Activated CD8-positive, alpha-beta memory T cell treated with anti-CD3 and anti-CD28 coated beads for 48 hours (primary cell): ENCODE data around the gene TMEM186.
"Not testable (repeated sequence)": the region's sequence is repeated elsewhere in the genome, so short reads cannot be mapped to it uniquely, and the experiment has no call there.

Experiments used
- DNase-seq, 3 experiments: peaks; one replicate each; pipeline ENCODE4 v3.0.0-alpha.2; 2020; ENCODE audit warnings: low read depth in 2 of 3, low spot score in 2 of 3

The TMEM186 gene

GRCh38 chr16:8774208-8774607 lies 23.2 kb downstream of the TMEM186 start:
- no peak for DNase-seq

DNA sequence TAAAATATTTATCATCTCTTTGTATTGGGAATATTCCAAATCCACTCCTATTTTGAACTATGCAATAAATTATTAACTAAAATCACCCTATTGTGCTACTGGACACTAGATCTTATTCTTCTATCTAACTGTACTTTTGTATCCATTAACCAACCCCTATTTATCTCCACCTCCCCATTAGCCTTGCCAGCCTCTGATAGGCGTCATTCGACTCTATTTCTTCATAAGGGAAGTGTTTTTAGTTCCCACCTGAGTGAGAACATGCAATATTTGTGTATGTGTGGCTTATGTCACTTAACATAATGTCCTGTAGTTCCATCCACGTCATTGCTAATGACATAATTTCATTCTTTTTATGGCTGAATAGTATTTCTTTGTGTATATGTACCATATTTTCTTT lies 23.9 kb downstream of the TMEM186 start:
- DNase-seq = no peak

GRCh38 chr16:8768692-8769091 lies 28.7 kb downstream of the TMEM186 start:
- DNase-seq = no peak

DNA sequence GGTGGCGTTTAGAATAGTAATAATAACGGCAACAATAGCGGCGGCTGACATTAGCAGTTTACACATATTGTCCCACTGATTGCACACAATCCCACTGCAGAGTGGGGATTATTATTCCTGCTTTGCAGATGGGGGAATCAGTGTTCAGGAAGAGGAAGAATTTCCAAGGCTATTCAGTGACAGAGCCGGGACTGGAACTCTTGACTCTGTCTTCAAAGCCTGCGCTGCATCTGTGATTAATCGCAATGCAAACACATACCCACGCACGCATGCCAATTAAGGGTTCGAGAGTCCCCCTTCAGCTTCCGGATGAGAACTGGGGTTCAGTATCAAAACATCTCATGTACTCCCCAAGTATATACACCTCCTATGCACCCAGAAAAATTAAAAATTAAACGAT lies 29.2 kb downstream of the TMEM186 start:
- DNase-seq = no peak

GRCh38 chr16:8767176-8767575 lies 30.3 kb downstream of the TMEM186 start:
- DNase-seq = no peak

DNA sequence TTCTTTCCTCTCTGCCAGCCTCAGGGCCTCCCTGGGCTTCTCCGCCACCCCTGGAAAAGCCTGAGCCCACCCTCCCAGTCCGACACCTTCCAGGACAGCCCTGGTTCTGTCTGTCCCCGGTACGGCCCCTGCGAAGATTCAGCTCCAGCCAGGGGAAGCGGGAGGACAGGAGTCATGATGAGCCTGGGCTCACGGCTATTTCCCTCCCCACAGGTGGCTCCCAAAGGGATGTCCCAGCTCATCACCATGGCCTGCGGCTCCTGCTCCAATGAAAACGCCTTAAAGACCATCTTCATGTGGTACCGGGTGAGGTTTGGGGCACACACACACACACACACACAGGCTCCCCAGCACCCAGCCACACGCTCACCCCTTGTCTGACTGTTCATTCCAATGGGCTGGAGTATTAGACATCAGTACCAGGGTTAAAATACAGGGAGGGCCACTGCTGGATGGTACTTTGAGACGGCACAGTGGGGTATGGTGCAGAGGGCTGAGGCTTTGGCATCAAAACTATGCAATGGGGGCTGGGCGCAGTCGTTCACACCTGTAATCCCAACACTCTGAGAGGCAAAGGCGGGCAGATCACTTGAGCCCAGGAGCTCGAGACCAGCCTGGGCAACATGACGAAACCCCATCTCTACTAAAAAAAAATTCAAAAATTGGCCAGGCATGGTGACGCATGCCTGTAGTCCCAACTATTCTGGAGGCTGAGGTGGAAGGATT lies 32.8 kb downstream of the TMEM186 start:
- DNase-seq = no peak

- DNase-seq = no peak
Measured at GRCh38 chr16:8763899-8764298, 33.5 kb downstream of the TMEM186 start.

- no peak for DNase-seq
Measured at GRCh38 chr16:8763083-8763482, 34.4 kb downstream of the TMEM186 start.

- no peak for DNase-seq
Measured at GRCh38 chr16:8762254-8762653, 35.2 kb downstream of the TMEM186 start.

- no peak for DNase-seq
Measured at GRCh38 chr16:8761078-8761477, 36.4 kb downstream of the TMEM186 start.

DNA sequence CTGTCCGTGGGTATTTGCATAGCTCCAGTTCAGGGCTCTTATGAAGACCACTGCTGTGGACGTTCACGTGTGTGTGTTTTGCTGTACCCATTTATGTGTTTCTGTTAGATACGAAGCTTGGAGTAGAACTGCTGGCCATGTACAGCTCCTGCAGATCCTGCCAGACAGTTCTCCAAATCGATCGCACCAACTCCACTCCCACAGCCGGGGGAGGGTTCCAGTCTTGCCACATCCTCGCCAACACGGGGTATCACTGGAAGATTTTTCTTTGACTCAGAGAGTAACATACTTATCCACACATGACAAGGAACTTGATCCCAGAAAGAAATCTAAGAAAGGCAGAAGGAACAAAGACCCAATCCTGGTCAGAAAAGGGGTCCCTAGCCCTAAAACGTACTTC lies 37.4 kb downstream of the TMEM186 start:
- no peak for DNase-seq

DNA sequence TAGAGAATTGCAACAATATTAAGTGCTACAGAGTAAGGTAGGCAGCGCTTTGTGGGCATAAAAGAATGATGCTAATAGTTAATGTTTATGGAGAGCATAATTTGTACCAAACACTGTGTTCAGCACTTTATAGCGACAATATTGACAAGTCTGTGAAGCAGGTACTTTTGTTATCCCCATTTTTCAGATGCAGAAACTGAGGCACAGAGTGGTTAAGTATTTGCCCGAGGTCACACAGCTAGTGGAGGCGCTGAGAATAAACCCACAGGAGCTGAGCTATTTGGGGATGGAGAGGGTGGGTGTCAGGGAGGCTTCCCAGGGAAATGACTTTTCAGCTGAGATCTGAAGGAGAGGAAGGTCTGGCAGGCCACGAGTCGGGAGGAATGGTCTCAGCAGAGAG lies 39.4 kb downstream of the TMEM186 start:
- DNase-seq = no peak

DNA sequence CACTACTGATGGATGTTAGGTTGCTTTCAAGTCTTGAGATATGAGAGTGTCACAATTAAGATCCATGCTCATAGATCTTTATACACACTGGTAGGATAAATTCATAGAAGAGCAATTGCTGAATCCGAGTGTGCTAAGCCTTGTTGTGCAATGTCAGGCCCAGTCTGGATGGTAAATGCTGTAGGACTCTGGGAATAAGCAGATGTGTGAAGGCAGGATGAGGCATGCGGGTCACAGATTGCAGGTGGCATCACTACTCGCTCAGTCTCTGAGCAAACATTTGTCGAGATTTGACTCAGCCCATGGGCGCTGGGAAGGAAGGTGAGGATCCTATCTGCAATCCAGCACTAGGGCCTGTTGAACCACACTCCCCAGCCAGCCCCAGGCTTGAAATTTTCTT lies 40.7 kb downstream of the TMEM186 start:
- no peak for DNase-seq

- no peak for DNase-seq
Measured at GRCh38 chr16:8753416-8754054, 43.9 kb downstream of the TMEM186 start.

GRCh38 chr16:8752706-8753105 lies 44.7 kb downstream of the TMEM186 start:
- no peak for DNase-seq

DNA sequence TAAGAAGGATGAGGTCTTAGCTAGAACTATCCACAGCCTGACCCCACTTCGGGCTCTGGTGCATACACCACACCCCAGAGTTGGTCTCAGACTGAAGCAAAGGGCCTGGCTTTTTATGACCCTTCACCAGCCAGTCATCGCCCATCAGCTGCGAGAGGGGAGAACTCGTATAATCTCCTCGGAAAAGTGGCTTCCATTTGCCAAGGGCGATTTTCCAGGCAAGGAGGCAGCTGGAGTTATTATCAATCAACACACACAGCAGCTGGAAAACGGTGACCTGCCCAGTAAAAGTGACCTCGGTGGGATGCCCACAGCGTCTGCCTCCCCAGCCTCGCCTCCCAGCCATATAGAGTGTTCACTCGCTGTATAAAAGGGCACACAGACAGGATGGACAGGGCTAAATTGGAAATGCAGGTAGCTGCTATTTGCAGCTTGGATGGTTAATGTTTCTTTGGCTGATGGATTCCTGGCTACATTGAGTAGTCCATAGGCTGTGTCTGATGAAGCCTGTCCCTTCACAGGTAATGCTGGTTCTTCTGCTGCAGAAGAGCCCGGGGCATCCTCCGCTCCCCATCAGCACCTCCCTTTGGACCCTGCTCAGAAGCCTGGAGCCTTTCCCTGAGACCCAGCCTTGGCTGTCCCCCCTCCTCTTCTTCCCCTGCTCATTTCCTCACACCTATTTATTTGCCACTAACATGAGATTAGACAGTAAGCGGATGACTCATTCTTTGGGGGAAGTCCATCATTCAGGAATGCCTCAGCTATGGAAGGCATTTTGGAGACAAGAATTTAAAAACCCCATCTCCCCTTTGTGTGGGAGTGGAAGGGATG lies 45.7 kb downstream of the TMEM186 start:
- DNase-seq = no peak

GRCh38 chr16:8748944-8749343 lies 48.5 kb downstream of the TMEM186 start:
- not testable (repeated sequence) for DNase-seq
